HPDE6-E6E7 (cell line): ENCODE data around the gene BCAS1.
"Not testable (repeated sequence)": the region's sequence is repeated elsewhere in the genome, so short reads cannot be mapped to it uniquely, and the experiment has no call there.

Experiments
- DNase-seq: peaks from one replicate; pipeline ENCODE4 v3.0.0; 2011; ENCODE audit warnings: missing footprints; ENCODE audit errors: extremely low spot score

BCAS1 gene

GRCh38 chr20:53986037-53986650, 84.2 kb downstream of the BCAS1 start:
- DNase-seq, result no peak

- DNase-seq, result no peak
Observed at GRCh38 chr20:53985150-53985518, 85.3 kb downstream of the BCAS1 start.

- no peak for DNase-seq
Observed at GRCh38 chr20:53984356-53985149, 85.8 kb downstream of the BCAS1 start.

DNA sequence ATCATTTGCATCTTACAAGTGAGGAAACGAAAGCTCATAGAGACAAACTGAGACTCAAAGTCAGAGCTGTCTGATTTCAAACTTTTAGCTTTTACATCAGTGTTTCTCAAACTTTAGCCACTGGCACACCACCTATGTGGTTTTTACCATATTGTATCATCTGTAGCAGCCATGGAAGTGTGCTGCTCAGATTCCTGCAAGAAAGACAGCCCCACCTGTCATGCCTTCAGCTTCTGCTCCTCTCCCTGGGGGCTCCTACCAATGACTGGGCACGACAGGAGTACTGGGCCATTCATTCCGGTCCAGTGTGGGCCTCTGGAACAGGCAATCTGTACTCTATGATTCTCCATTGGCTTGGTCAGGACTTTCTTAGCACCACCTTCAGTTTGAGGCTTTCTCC, 87.0 kb downstream of the BCAS1 start:
- DNase-seq, result no peak

- DNase-seq, result no peak
Observed at GRCh38 chr20:53982624-53983023, 87.8 kb downstream of the BCAS1 start.

- DNase-seq, result no peak
Observed at GRCh38 chr20:53981752-53982437, 88.5 kb downstream of the BCAS1 start.

GRCh38 chr20:53981130-53981529, 89.3 kb downstream of the BCAS1 start:
- DNase-seq, result no peak

- DNase-seq, result no peak
Observed at GRCh38 chr20:53980031-53980465, 90.3 kb downstream of the BCAS1 start.

DNA sequence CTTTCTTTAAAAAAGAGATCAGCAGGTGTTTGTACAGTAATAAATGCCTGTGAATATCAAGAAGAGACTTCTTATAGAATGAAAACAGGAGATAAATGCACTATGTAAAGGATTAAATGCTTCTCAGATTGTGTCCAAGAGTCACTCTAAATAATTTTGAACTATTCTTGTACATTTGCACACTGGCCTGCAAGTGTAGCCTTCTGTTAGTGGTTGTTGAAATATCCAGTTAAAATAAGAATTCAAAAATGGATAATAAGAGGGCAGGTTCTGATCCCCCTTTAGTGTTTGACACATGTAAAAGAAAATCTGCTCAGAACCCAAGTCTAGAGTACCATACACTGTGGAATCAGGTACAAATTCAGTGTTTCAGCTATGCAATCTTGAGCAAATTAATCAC, 91.9 kb downstream of the BCAS1 start:
- DNase-seq, result no peak

DNA sequence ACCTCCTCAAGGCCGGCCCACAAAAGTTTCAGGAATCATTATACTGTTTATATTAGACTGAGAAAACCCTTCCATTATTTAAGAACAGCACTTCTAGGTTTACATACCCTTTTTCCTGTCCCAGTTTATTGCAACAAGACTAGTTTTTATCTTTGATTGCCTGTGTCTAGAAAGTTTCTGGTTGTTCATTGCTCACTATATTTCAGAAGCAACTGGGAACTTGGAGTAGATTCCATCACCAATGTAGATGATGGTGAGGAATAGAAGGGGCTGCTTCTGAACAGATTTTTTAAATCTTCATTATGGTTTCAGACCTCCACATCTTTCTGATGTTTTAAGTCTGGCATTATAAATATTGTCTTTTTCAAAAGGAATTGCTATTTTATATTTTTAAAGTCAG, 93.0 kb downstream of the BCAS1 start:
- DNase-seq, result no peak

GRCh38 chr20:53975761-53976160, 94.6 kb downstream of the BCAS1 start:
- DNase-seq, result no peak

DNA sequence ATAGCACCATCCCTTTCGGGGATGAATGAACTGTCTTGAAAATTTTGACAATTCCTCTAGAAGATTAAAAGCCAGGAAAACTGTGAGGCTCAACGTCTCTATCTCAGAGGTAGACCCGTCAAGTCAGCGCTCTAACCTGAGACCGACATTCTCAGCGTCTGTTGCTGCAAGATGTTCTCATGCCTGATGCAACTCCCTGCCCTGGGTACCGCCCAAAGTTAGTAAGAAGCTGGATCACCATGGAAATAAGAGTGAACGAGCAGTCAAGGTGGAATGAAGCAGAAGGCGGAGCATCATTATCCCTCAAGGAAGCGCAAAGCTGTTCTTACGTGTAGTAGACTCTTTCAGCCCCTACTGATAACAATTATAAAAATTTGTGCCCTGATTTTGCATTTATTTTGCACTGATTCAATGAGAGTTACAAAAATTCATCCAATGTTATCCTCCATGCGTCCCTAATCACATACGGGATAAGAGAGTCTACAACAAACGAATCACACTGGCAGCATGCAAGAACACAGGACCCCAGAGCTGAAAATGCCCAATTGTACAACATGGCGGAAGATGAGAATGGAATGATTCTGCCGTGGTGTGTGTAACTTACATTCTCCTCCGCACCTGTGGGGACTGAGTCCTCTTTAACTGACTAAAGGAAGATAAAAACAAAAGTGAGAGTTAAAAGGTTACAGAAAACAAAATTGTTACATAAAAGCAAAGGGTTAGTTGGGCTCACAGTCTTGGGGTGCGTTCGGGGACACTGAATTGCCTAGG, 95.4 kb downstream of the BCAS1 start:
- no peak for DNase-seq

DNA sequence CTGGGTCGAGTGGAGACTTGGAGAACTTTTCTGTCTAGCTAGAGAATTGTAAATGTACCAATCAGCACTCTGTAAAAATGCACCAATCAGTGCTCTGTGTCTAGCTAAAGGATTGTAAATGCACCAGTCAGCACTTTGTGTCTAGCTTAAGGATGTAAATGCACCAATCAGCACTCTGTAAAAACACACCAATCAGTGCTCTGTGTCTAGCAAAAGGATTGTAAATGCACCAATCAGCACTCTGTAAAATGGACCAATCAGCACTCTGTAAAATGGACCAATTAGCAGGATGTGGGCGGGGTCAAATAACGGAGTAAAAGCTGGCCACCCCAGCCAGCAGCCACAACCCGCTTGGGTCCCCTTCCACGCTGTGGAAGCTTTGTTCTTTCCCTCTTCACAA, 96.5 kb downstream of the BCAS1 start:
- DNase-seq, result not testable (repeated sequence)

DNA sequence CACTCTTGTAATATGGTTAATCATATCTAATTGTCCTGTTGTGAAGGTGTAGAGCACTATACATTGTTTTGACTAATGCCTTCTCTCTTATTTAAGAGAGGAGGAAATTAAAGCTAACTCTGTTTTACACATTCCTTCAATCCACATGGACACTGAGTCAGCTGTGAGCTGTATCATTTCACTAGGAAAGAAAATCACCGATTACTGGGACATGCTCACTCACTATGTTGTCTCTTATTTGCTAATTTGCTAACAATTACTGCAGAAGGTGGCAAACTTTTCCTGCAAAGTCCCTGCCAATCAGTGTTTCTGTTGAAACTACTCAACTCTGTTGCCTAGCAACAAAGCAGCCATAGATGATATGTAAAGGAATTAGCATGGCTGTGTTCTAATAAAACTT, 98.2 kb downstream of the BCAS1 start:
- no peak for DNase-seq

- DNase-seq, result no peak
Observed at GRCh38 chr20:53971096-53971683, 99.2 kb downstream of the BCAS1 start.

GRCh38 chr20:53970232-53970631, 100.2 kb downstream of the BCAS1 start:
- DNase-seq, result no peak

- DNase-seq, result no peak
Observed at GRCh38 chr20:53967527-53967926, 102.9 kb downstream of the BCAS1 start.

GRCh38 chr20:53966774-53967398, 103.5 kb downstream of the BCAS1 start:
- no peak for DNase-seq

DNA sequence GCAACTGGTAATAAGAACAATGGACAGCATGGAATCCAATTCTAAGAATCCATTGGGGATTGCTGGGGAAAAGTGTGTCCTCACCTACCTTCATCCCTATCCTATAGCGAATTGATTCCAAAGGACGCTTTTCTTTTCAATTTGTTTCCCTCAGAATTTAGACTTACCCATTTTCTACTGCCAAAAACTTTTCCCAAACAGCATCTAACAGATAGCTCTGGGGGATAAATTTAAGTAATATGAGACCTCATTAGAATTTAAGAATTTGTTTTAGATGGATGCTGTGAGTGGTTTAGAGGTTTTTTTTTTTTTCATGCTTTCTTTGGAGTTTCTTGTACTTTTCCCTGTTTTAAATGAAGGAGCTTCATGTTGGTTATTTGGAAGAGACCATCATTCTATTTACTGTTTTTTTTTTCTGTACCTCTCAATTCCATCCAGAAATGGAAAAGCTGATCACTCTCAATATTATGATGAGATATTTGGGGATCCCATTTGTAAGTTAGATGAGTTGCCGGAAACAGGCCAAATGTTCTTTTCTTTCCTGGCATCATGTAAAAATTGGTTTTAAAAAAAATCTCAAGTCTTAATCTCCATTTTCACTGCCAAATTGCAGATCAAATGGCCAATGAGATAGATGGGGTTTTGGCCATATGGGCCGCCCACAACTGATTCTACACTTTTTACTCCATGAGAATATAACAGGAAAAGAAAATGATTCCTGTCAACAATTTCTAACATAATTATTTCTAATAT, 105.7 kb downstream of the BCAS1 start:
- no peak for DNase-seq

GRCh38 chr20:53964067-53964466, 106.3 kb downstream of the BCAS1 start:
- DNase-seq, result no peak

DNA sequence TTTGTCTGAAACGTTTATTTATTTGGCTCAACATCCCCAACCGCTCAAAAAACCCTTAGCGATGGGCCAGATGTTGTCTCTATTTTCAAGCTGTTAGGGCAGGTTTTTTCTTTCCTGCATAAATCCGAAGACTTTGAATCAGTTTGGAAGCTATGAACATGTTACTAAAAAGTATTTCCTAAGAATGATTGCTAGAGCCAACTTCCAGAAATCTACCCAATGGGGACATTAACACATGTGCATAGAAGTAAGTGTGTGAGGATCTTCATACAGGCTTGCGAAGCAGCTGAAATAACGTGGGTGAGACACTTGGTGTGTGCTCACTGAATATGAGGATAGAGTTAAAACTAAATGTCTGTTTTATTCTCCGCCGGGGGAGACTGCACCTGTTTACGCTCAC, 106.8 kb downstream of the BCAS1 start:
- DNase-seq, result no peak
